Measurements from ENCODE around the gene HAPLN2. TPM values are rescaled to one million over a fixed set of nuclear protein-coding genes. Genes with fewer than 3 reads are reported as not detected.

HAPLN2 gene
- total and polyA plus RNA-seq, 2 donors = 0.09 to 0.50 TPM

GRCh38 chr1:156673387-156674121, 54.3 kb downstream of the HAPLN2 start:
- H3K27ac ChIP-seq (ENCODE audit: low read depth in 1 of 2, low read length in 1 of 2) = no peak overlapping the region
- peaks cover 40 to 97% of the 10 kb centered on the region in 2 donors for H3K27me3 ChIP-seq (ENCODE audit: control insufficient read depth in 2 of 2, insufficient read depth in 1 of 2, low read length in 1 of 2)
- no peak overlapping the region for H3K4me3 ChIP-seq (ENCODE audit: low read length in 2 of 2)
- H3K36me3 ChIP-seq (ENCODE audit: control insufficient read depth in 2 of 2, insufficient read depth in 2 of 2, low read length in 1 of 2) = no peaks in the 10 kb centered on the region
- no peak for DNase-seq (ENCODE audit: low read depth in 6 of 9, low spot score in 9 of 9)
- H3K9me3 ChIP-seq (ENCODE audit: control insufficient read depth in 2 of 2, insufficient read depth in 1 of 2, low read length in 1 of 2) = no peaks in the 10 kb centered on the region
- H3K4me1 ChIP-seq (ENCODE audit: control insufficient read depth in 2 of 2, insufficient read depth in 2 of 2, low read length in 2 of 2) = peaks cover 0 to 5% of the 10 kb centered on the region in 2 donors
- 78% methylated on average over 8 of the region's 8 CpGs for WGBS

Other genes starting within 250 kb of the HAPLN2 start
- gene MEF2D, start 118.6 kb upstream of the HAPLN2 start, total RNA-seq = 8.3 TPM
- gene MEF2D, start 118.6 kb upstream of the HAPLN2 start, polyA plus RNA-seq = 26.3 TPM
- gene IQGAP3, start 46.9 kb upstream of the HAPLN2 start, total RNA-seq = 2.5 TPM
- 1.0 TPM for gene IQGAP3, start 46.9 kb upstream of the HAPLN2 start, polyA plus RNA-seq
- gene TTC24, start 39.7 kb upstream of the HAPLN2 start, total RNA-seq = 12.9 TPM
- gene TTC24, start 39.7 kb upstream of the HAPLN2 start, polyA plus RNA-seq = 13.4 TPM
- gene NAXE, start 27.6 kb upstream of the HAPLN2 start, total RNA-seq = 64.4 TPM
- 40.2 TPM for gene NAXE, start 27.6 kb upstream of the HAPLN2 start, polyA plus RNA-seq
- 11.6 TPM for gene GPATCH4, start 17.9 kb upstream of the HAPLN2 start, total RNA-seq
- 12.0 TPM for gene GPATCH4, start 17.9 kb upstream of the HAPLN2 start, polyA plus RNA-seq
- gene BCAN, start 22.7 kb downstream of the HAPLN2 start, total RNA-seq = 0.24 TPM
- gene BCAN, start 22.7 kb downstream of the HAPLN2 start, polyA plus RNA-seq = 0.43 TPM
- 3.7 TPM for gene NES, start 58.0 kb downstream of the HAPLN2 start, total RNA-seq
- gene NES, start 58.0 kb downstream of the HAPLN2 start, polyA plus RNA-seq = 3.3 TPM
- gene CRABP2, start 86.2 kb downstream of the HAPLN2 start, total RNA-seq = 20.7 TPM
- gene CRABP2, start 86.2 kb downstream of the HAPLN2 start, polyA plus RNA-seq = 75.0 TPM
- 10.7 TPM for gene METTL25B, start 109.1 kb downstream of the HAPLN2 start, total RNA-seq
- 39.4 TPM for gene METTL25B, start 109.1 kb downstream of the HAPLN2 start, polyA plus RNA-seq
- gene ISG20L2, start 109.4 kb downstream of the HAPLN2 start, total RNA-seq = 14.1 TPM
- 12.0 TPM for gene ISG20L2, start 109.4 kb downstream of the HAPLN2 start, polyA plus RNA-seq
- gene MRPL24, start 121.7 kb downstream of the HAPLN2 start, total RNA-seq = 53.8 TPM
- 59.0 TPM for gene MRPL24, start 121.7 kb downstream of the HAPLN2 start, polyA plus RNA-seq
- 226 TPM for gene HDGF, start 132.3 kb downstream of the HAPLN2 start, total RNA-seq
- 116 TPM for gene HDGF, start 132.3 kb downstream of the HAPLN2 start, polyA plus RNA-seq
- 29.1 TPM for gene PRCC, start 148.1 kb downstream of the HAPLN2 start, total RNA-seq
- gene PRCC, start 148.1 kb downstream of the HAPLN2 start, polyA plus RNA-seq = 72.9 TPM
- gene SH2D2A, start 197.4 kb downstream of the HAPLN2 start, total RNA-seq = 17.9 TPM
- gene SH2D2A, start 197.4 kb downstream of the HAPLN2 start, polyA plus RNA-seq = 44.8 TPM
- gene INSRR, start 239.7 kb downstream of the HAPLN2 start, total RNA-seq = 0.33 TPM
- gene INSRR, start 239.7 kb downstream of the HAPLN2 start, polyA plus RNA-seq = 0.43 TPM
- 1.6 TPM for gene NTRK1, start 241.4 kb downstream of the HAPLN2 start, total RNA-seq
- gene NTRK1, start 241.4 kb downstream of the HAPLN2 start, polyA plus RNA-seq = 3.1 TPM